GM12878 (cell line): ENCODE data around the gene RACGAP1. TPM values are rescaled to one million over a fixed set of nuclear protein-coding genes. Genes with fewer than 3 reads are reported as not detected.

Experiments used
- ATAC-seq: fragments of 200-7000 bp; cut with Tn5 transposase; 3 replicates; pipeline ENCODE4 v1.9.1; 2020; ENCODE audit warnings: mild to moderate bottlenecking, moderate library complexity
- BruUV-seq: library from RNA; stranded (reverse); fragments of 400-500 nt; replicated peaks from 2 replicates; lab custom pipeline; 2021; lab: Mats Ljungman, UMichigan
- CTCF ChIA-PET: fragments of 300-600 bp; sonication (Branson Sonifier 250); formaldehyde crosslinking; extraction: SDS; loops from one replicate; lab custom pipeline; 2021; ENCODE audit warnings: inconsistent platforms; lab: Yijun Ruan, JAX
- POLR2A ChIA-PET: fragments of 350-600 bp; formaldehyde crosslinking; extraction: SDS; loops from one replicate; lab custom pipeline; 2021; ENCODE audit warnings: inconsistent platforms; lab: Charles Lee
- RAD21 ChIA-PET: fragments of 300-600 bp; sonication (Branson Sonifier 250); formaldehyde crosslinking; loops from one replicate; lab custom pipeline; 2023; ENCODE audit warnings: antibody characterized with exemption; ENCODE audit not compliant: unreplicated experiment; lab: Charles Lee
- SMC1A ChIA-PET: fragments of 300-600 bp; sonication (Branson Sonifier 250); formaldehyde crosslinking; loops from one replicate; lab custom pipeline; 2023; ENCODE audit not compliant: unreplicated experiment, uncharacterized antibody; lab: Charles Lee
- DNase-seq: peaks from one replicate; pipeline ENCODE4 v3.0.0-alpha.2; 2011; ENCODE audit warnings: low read depth, low spot score
- FAIRE-seq: peaks from 3 replicates; lab custom pipeline; 2011; peaks lifted over from hg19 to GRCh38; lab: Jason Lieb, UNC
- H2AFZ ChIP-seq: 2 replicates; pipeline ENCODE4 v1.6.0; 2011; ENCODE audit warnings: low read depth, low read length, control low read depth; ENCODE audit not compliant: control insufficient read depth
- H3K27ac ChIP-seq: 2 replicates; pipeline ENCODE4 v1.5.1; 2011; ENCODE audit warnings: control low read depth; ENCODE audit not compliant: control insufficient read depth, insufficient read depth
- H3K27me3 ChIP-seq, 2 experiments: replicated peaks in 1 of 2; 2 replicates each; pipeline versions ENCODE4 v1.6.0 to v1.6.1; 2011; ENCODE audit warnings: low read length in 1 of 2; ENCODE audit not compliant: control insufficient read depth in 2 of 2, insufficient read depth in 2 of 2
- H3K36me3 ChIP-seq, 2 experiments: 2 replicates each; pipeline ENCODE4 v1.5.1; 2011; ENCODE audit warnings: low read length in 1 of 2; ENCODE audit not compliant: control insufficient read depth in 2 of 2, insufficient read depth in 2 of 2
- H3K4me1 ChIP-seq: 2 replicates; pipeline ENCODE4 v1.6.1; 2011; ENCODE audit warnings: mild to moderate bottlenecking, low read length, moderate library complexity, mixed read lengths; ENCODE audit not compliant: control insufficient read depth, insufficient read depth
- H3K4me2 ChIP-seq: 2 replicates; pipeline ENCODE4 v1.6.0; 2011; ENCODE audit warnings: control low read depth; ENCODE audit not compliant: control insufficient read depth, insufficient read depth
- H3K4me3 ChIP-seq: fragments of 200-600 bp; sonication (generic); 2 replicates; pipeline ENCODE4 v1.5.1; 2016
- H3K79me2 ChIP-seq: 2 replicates; pipeline ENCODE4 v1.6.0; 2011; ENCODE audit warnings: low read length; ENCODE audit not compliant: control insufficient read depth, insufficient read depth
- H3K9ac ChIP-seq: 2 replicates; pipeline ENCODE4 v1.8.0; 2011; ENCODE audit warnings: low read length, control low read depth, mixed read lengths; ENCODE audit not compliant: control insufficient read depth, insufficient read depth
- H3K9me3 ChIP-seq: replicated peaks from 3 replicates; pipeline ENCODE4 v1.5.1; 2011; ENCODE audit warnings: mild to moderate bottlenecking, low read length; ENCODE audit not compliant: control insufficient read depth, insufficient read depth
- H4K20me1 ChIP-seq: 2 replicates; pipeline ENCODE4 v1.6.0; 2011; ENCODE audit not compliant: control insufficient read depth, insufficient read depth
- EED ChIP-seq: sonication (generic); IDR thresholded peaks from 2 replicates; pipeline ENCODE4 v1.6.1; 2016; ENCODE audit warnings: antibody characterized with exemption, low read depth
- NFYA ChIP-seq: IDR thresholded peaks from 2 replicates; pipeline ENCODE4 v1.6.1; 2011; ENCODE audit warnings: low read depth, mild to moderate bottlenecking, low read length, improper control_type of control experiment, borderline replicate concordance
- WGBS: methylation state at CpG from one replicate; pipeline ENCODE4 v1.1.6; 2016; ENCODE audit warnings: low lambda C conversion rate; ENCODE audit not compliant: insufficient replicate concordance, insufficient coverage; ENCODE audit errors: missing lambda C conversion rate; 5-methylcytosine and 5-hydroxymethylcytosine counted together
- in situ Hi-C: fragments of 300-500 bp; cut with MboI; formaldehyde crosslinking; loops from 9 replicates; pipeline ENCODE4 v1.14.3; 2018; ENCODE audit warnings: mixed read lengths
- intact Hi-C: fragments of 100-400 bp; cut with micrococcal nuclease; formaldehyde crosslinking; loops from one replicate; pipeline ENCODE4 v1.14.2; 2022; ENCODE audit not compliant: unreplicated experiment
- polyA plus RNA-seq, 11 experiments: library from polyadenylated mRNA; depleted of rRNA in 4 of 11; unstranded in 6 of 11; stranded (reverse) in 5 of 11; fragments of >200 nt; fragmentation: Nextera tagmentation in 4 of 11; fragmentation: Illumina TruSeq in 1 of 11; extraction: Ambion mirVana in 4 of 11; extraction: Trizol in 1 of 11; gene quantifications; 1 replicate in 1 of 11; 2 replicates in 10 of 11; pipeline versions ENCODE4 v1.2.1 to v1.2.3, GENCODE V29; 2011 to 2016; ENCODE audit warnings: inconsistent platforms in 2 of 11, missing spikeins in 2 of 11, low read depth in 1 of 11
- total RNA-seq, 4 experiments: library from RNA; depleted of rRNA in 3 of 4; stranded (reverse); fragments of >200 nt in 3 of 4; fragmentation: Illumina TruSeq in 1 of 4; extraction: Trizol in 1 of 4; gene quantifications; 2 replicates each; pipeline versions ENCODE4 v1.2.1 to v1.2.3, GENCODE V29; 2013 to 2021
- TF ChIP-seq, protein P1 (sequence below): fragments of 450-650 bp; IDR thresholded peaks from 2 replicates; pipeline ENCODE4 v1.6.1; 2017; ENCODE audit warnings: mild to moderate bottlenecking, low read depth, inconsistent platforms; ENCODE audit not compliant: poor library complexity, severe bottlenecking

RACGAP1 gene
- total and polyA plus RNA-seq, 10 of the 15 experiments (the other 5 are each of a cell fraction or from before 2014, with no cell fraction given): 32.4 to 87.9 (median 76.2) TPM

DNA sequence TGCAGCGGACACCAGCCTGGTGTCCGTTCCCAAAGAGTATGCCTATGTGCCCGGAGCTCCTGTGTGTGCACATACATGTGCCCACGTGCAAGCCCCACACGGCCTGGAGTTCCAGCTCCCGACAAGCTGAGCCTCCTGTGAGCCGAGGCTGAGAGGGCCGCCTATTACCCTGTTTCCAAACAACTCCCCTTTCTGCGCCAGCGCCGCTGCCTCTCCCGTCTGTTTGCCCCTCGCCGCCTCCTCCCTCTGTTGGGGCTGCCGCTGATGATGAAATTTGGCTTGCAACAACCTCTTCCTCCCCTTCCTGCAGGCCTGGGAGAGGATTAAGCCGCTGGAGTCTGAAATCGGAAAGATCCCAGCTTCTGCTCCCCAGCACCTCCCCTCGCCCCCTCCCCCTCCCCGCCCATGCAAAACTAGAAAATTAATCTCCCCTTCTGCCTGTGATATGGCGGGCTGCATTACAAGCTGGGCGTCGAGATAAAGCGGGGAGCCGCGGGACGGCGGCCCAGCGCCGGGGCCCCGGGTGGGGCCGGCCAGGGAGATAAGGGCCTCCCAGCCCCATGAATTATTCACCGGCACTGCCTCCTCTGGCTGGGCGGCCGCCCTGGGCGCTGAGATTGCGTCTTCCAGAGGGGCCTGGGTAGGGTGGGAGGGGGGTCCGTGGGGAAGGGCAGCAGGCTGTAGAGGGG, 25.3 kb upstream of the RACGAP1 start:
- whole genome bisulfite sequencing: 24% methylated on average over 33 of the region's 37 CpGs
- Histone ChIP-seq H3K27me3 (peaks cover 8 to 10% of the 10 kb centered on the region in 2 experiments; a peak in 3 of 4 replicates), H3K4me3 (no peak overlapping the region), H3K4me2 (no peak overlapping the region), H3K9ac (no peak overlapping the region), H4K20me1 (no peaks in the 10 kb centered on the region), H3K79me2 (no peaks in the 10 kb centered on the region), H3K27ac (no peak overlapping the region), H3K36me3 (no peaks in the 10 kb centered on the region), H2AFZ (no peak overlapping the region), H3K4me1 (no peaks in the 10 kb centered on the region), H3K9me3 (no peaks in the 10 kb centered on the region)
- ChIA-PET SMC1A (interaction anchor here (0.5 kb wide), 1 partner anchor 231 kb away, joined by 3 read pairs; no protein-coding TSS in a partner anchor), CTCF (interaction anchor here (1.0 to 2.1 kb wide), 3 partner anchors 11 to 84 kb away, joined by 3 to 9 read pairs (median 7); no protein-coding TSS in a partner anchor), POLR2A (interaction anchor here (0.6 kb wide), 1 partner anchor 309 kb away, joined by 3 read pairs; no protein-coding TSS in a partner anchor), RAD21 (interaction anchor here (0.7 to 0.8 kb wide), 2 partner anchors 19 to 336 kb away, joined by 3 read pairs; no protein-coding TSS in a partner anchor)
- intact Hi-C loops: loop anchor here (10.0 kb wide), 1 partner anchor 186 kb away; no protein-coding TSS in a partner anchor
- FAIRE-seq: no peak
- TF ChIP-seq EED (no peak), NFYA (no peak)
- TF ChIP-seq, protein P1, sequence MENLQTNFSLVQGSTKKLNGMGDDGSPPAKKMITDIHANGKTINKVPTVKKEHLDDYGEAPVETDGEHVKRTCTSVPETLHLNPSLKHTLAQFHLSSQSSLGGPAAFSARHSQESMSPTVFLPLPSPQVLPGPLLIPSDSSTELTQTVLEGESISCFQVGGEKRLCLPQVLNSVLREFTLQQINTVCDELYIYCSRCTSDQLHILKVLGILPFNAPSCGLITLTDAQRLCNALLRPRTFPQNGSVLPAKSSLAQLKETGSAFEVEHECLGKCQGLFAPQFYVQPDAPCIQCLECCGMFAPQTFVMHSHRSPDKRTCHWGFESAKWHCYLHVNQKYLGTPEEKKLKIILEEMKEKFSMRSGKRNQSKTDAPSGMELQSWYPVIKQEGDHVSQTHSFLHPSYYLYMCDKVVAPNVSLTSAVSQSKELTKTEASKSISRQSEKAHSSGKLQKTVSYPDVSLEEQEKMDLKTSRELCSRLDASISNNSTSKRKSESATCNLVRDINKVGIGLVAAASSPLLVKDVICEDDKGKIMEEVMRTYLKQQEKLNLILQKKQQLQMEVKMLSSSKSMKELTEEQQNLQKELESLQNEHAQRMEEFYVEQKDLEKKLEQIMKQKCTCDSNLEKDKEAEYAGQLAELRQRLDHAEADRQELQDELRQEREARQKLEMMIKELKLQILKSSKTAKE: no peak
- 0 out of 3 replicates have a peak, but pooled peaks have one; percentile 29 for ATAC-seq
- no peak for DNase-seq
- no TSS peak for BruUV-seq
- in situ Hi-C loops: no loop called here
